ENCODE measurements around the gene FIBP. TPM values are rescaled to one million over a fixed set of nuclear protein-coding genes. Genes with fewer than 3 reads are reported as not detected.
"Not testable (repeated sequence)": the region's sequence is repeated elsewhere in the genome, so short reads cannot be mapped to it uniquely, and the experiment has no call there.

Gene FIBP
- polyA plus RNA-seq, 6 donors from 2014 or later = 91.2 to 191 (median 107) TPM

DNA sequence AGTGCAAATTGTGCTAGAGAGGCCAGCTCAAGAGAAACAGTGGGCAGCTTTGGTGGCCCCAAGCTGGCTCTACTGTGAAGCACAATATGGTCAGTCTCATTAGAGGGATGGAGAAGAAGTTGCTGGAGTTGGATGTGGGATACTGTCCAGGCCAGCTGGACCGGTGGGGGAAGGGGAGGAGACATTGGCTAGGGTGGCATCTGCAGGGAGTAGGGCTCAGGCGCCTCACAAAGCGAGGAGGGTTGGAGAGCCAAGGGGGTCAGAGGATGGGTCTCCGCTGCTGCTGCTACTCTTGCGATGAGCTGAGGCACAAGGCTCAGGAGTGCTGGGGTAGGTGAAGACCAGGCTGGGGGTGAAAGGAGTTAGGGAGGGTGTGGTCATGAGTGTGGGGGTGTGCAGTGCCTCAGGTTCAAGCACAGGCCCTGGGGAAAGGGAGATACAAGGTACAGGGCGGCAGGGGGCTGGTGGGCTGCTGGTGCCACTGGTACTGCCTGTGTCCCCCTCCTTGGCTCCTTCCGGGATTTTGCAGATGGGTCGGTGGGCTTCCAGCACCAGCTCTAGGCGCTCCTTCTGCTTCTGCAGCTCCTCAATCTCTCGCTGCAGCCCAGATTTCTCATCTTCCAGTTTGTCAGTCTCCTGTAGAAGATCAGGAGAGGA lies 4.5 kb upstream of the FIBP start:
- peak overlapping the region; percentile 87 to 95 (median 92) for H3K4me3 Mint-ChIP-seq
- DNase-seq = no peak
- no peak for ATAC-seq (ENCODE audit: low read depth in 2 of 2)
- H3K27me3 Mint-ChIP-seq = no peaks in the 10 kb centered on the region
- H3K9me3 Mint-ChIP-seq = no peaks in the 10 kb centered on the region
- H3K36me3 Mint-ChIP-seq = no peaks in the 10 kb centered on the region
- peak overlapping the region; percentile 80 to 96 (median 86) for H3K27ac Mint-ChIP-seq
- peaks cover 39 to 70% (median 59%) of the 10 kb centered on the region in 3 donors for H3K4me1 Mint-ChIP-seq

DNA sequence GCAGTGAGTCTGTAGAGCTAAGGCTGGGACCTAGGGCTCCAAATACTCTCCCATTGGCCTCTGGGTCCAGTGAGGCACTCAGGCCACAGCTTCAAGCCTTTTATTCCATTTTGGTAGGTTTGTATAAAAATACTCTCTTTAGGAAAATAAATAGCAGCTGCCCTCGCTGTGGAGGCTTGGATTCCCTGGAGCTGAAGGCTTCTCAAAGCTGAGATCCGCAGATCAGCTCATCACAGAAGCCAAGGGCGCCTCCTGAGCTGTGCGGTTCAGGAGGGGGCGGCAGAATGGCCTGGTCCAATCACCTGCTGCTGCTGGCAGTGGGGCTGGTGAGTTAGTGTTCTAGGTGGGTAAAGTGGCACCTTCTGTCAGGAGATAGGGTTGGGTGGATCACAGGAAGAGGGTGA lies 3.9 kb upstream of the FIBP start:
- not testable (repeated sequence) for H3K27me3 Mint-ChIP-seq; DNase-seq; ATAC-seq (ENCODE audit: low read depth in 2 of 2); H3K9me3 Mint-ChIP-seq; H3K36me3 Mint-ChIP-seq
- Mint-ChIP-seq H3K27ac (peak overlapping the region; percentile 28 to 96 (median 78)), H3K4me3 (peak overlapping the region; percentile 87 to 95 (median 92)), H3K4me1 (peaks cover 44 to 76% (median 65%) of the 10 kb centered on the region in 3 donors)

DNA sequence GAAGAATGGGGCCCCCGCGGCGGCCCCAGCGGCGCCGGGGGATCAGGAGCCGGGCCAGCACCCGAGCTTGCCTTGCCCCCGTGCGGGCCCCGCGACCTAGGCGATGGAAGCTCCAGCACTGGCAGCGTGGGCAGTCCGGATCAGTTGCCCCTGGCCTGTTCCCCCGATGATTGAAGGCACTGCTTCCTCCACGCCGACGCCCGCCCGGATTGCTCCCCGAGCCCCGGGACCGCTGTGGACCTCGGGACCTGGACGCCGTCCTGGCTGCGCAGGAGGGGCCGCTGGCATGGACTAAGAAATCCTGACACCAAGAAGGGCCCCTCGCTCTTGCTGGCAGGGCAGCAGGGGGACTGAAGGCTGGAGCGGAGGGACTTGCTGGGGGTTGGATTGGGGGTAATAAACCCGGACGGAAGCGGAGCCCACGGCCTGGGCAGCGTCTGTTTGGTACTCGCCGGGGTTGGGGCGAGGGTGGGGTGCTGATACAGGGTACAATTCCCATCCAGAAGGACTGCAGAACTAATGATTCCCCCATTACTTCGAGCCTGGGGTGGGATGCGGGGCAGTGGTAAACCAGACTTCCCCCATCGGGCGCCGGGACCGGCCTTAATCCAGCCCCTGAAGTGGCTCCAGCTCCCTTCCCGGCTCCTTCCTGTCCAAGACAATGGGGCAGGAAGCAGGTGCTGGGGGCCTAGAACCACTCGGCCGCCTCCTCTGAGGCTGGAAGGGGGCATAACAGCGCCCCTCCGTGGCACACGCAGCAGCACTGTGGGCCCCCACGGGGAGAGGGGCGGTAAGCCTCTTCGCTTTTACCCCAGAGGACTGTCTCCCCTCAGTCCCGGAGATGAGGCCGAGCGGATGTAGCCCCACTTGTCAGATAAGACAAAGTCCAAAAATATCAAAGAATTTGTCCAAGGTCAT lies 3.2 kb upstream of the FIBP start:
- DNase-seq = no peak
- H3K27me3 Mint-ChIP-seq = no peaks in the 10 kb centered on the region
- no peaks in the 10 kb centered on the region for H3K36me3 Mint-ChIP-seq
- peaks cover 49 to 83% (median 72%) of the 10 kb centered on the region in 3 donors for H3K4me1 Mint-ChIP-seq
- H3K27ac Mint-ChIP-seq = peak overlapping the region; percentile 47 to 96 (median 82)
- peak overlapping the region; percentile 87 to 95 (median 92) for H3K4me3 Mint-ChIP-seq
- ATAC-seq (ENCODE audit: low read depth in 2 of 2) = no peak
- no peaks in the 10 kb centered on the region for H3K9me3 Mint-ChIP-seq

DNA sequence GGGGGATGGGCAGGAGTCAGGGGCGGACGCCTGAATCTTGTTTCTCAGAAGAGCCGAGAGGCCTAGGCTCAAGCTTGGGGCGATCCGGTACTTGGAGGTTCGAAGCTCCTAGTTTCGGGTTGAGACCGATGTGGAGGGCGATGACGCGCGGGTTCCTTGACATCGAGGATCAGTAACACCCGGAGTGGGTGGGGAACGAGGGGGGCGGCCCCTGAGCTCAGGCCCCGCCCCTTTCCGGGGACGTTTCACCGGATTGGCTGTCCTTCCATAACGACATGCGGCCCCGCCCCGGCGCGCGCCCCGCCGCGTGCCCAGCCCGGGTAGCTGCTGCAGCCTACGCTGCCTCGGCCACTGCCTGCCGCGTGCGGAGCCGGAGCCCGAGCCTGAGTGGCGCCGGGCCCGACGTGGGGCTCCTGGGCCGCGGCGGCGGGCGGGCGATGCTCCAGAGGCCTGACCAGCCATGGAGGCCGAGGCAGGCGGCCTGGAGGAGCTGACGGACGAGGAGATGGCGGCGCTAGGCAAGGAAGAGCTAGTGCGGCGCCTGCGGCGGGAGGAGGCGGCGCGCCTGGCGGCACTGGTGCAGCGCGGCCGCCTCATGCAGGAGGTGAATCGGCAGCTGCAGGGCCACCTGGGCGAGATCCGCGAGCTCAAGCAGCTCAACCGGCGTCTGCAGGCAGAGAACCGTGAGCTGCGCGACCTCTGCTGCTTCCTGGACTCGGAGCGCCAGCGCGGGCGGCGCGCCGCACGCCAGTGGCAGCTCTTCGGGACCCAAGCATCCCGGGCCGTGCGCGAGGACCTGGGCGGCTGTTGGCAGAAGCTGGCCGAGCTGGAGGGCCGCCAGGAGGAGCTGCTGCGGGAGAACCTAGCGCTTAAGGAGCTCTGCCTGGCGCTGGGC lies 2.3 kb upstream of the FIBP start, which contains the start of gene CCDC85B:
Gene CCDC85B (plus strand): TSS at position 350 of the 895 bp plus-strand sequence. CDS start 111 bp downstream, at position 461.
- peaks cover 51 to 83% (median 76%) of the 10 kb centered on the region in 3 donors for H3K4me1 Mint-ChIP-seq
- no peaks in the 10 kb centered on the region for H3K9me3 Mint-ChIP-seq
- peak; percentile 98 for DNase-seq
- H3K27ac Mint-ChIP-seq = peak within 1 kb of the TSS; percentile 96 to 100 (median 98)
- ATAC-seq (ENCODE audit: low read depth in 2 of 2) = peak; percentile 66 to 70
- H3K36me3 Mint-ChIP-seq = no peaks in the 10 kb centered on the region
- H3K4me3 Mint-ChIP-seq = peak within 1 kb of the TSS; percentile 90 to 98 (median 95)
- no peaks in the 10 kb centered on the region for H3K27me3 Mint-ChIP-seq

DNA sequence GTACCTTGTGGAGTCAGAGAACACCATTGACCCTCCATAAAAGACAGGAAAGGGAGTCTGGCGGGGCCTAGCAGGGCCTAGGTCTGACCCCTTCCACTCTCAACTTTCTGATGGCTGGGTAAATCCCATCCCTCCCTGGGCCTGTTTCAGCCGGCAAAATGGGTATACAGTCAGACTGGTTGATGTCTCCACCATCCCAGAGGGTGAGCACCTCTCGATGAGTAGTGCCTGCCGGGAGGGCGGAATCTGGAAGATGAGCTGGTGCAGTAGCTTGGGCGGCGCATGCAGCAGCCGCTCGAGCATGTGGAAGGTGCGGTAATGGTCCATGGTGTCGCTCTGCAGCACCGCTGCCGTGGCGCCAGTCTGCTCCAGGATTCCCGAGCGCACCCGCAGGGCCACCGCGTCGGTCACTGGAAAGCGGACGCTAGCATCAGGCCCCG lies 528 bp downstream of the FIBP start:
- H3K9me3 Mint-ChIP-seq = no peaks in the 10 kb centered on the region
- ATAC-seq (ENCODE audit: low read depth in 2 of 2) (no peak), DNase-seq (no peak)
- peak overlapping the region; percentile 90 to 98 (median 95) for H3K4me3 Mint-ChIP-seq
- H3K27ac Mint-ChIP-seq = peak overlapping the region; percentile 24 to 100 (median 96)
- no peaks in the 10 kb centered on the region for H3K27me3 Mint-ChIP-seq
- peaks cover 0 to 4% of the 10 kb centered on the region in 2 donors for H3K36me3 Mint-ChIP-seq
- peaks cover 54 to 74% (median 73%) of the 10 kb centered on the region in 3 donors for H3K4me1 Mint-ChIP-seq

DNA sequence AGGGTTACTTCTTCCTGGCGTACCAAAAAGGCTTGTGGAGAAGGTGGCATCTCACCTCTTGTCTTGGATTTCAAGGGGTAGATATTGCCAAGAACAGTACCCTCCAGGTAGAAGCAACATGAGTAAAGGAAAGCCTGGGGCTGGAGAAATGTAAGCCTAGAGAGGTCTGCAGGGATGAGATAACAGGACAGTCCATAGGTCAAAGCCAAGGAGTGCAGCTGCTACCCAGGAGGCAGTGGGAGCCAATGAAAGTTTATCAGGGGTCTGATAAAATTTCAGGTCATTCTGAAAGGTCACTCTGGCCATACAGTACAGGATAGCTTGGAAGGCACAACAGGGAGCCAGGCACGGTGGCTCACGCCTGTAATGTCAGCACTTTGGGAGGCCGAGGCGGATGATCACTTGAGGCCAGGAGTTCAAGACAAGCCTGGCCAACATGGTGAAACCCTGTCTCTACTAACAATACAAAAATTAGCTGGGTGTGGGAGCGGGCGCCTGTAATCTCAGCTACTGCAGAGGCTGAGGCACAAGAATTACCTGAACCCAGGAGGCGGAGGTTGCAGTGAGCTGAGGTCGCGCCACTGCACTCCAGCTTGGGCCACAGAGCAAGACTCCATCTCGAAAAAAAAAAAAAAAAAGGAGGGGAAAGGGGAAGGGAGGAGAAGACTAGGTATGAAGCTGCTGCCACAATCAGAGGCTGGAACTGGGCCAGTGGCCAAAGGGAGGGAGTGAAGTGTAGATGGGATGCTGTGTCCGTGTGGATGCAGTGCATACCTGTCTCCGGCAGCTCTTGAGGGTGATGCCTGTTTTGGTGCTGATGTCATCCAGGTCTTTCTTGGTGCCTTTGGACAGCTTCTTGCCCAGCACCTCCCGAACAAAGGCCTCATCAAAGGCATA lies 1.2 kb downstream of the FIBP start:
- H3K27me3 Mint-ChIP-seq = no peaks in the 10 kb centered on the region
- H3K4me3 Mint-ChIP-seq = peak overlapping the region; percentile 90 to 98 (median 95)
- H3K4me1 Mint-ChIP-seq = peaks cover 48 to 68% (median 66%) of the 10 kb centered on the region in 3 donors
- DNase-seq = no peak
- H3K27ac Mint-ChIP-seq = peak overlapping the region; percentile 24 to 100 (median 86)
- no peak for ATAC-seq (ENCODE audit: low read depth in 2 of 2)
- no peaks in the 10 kb centered on the region for H3K9me3 Mint-ChIP-seq
- peaks cover 0 to 4% of the 10 kb centered on the region in 2 donors for H3K36me3 Mint-ChIP-seq

DNA sequence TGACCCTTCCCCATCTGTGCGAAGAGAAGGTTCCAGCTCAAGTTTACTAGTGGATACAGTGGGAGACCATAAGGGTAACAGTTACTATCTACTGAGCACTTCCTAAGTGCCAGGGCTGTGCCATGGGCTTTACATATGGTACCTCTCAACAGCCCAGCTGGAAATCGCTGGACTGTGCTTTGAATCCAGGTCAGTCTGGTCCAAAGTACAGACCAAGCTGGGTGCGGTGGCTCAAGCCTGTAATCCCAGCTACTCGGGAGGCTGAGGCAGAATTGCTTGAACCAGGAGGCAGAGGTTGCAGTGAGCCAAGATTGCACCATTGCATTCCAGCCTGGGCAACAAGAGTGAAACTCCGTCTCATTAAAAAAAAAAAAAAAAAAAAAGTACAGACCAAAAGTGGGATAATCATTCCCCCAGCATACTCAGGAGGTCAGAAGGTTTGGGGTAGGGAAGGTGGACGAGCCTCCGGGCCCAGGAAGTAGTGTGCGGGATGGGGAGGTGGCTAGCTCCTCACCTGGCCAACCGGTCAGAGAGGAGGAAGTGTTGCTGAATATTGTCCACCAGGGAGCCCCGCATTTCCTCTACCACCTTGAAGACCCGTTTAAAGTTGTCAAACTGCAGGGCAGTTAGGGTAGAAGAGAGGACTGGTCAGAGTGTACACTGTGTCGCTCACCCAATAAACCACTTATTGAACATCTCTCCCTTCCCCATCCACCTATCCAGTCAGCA lies 2.3 kb downstream of the FIBP start:
- no peak for ATAC-seq (ENCODE audit: low read depth in 2 of 2)

DNA sequence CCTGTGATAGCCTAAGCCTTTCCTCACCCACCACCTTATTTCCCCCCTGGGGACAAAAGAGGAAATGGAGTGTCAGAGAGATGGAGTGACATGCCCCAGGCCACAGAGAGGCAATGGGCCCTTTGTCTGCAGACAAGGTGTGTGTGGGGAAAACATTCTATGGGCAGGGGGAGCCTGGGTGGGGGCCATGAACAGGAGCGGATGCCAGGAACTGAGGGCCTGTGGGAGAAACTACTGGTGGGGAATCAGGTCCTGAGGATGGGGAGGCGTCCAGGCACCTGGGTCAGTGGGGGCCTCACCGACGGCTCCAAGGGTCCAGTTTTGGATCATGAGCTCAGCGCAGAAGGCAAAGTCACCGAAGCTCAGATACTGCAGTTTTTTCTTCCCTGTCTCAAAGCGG lies 3.0 kb downstream of the FIBP start:
- DNase-seq = no peak
- ATAC-seq (ENCODE audit: low read depth in 2 of 2) = no peak
- Mint-ChIP-seq H3K4me1 (peaks cover 49 to 63% (median 61%) of the 10 kb centered on the region in 3 donors), H3K36me3 (peaks cover 0 to 4% of the 10 kb centered on the region in 2 donors), H3K9me3 (no peaks in the 10 kb centered on the region), H3K4me3 (peak overlapping the region in 3 of 8 donors; percentile 47 to 70 (median 57)), H3K27ac (peak overlapping the region in 4 of 6 donors; percentile 38 to 73 (median 61)), H3K27me3 (no peaks in the 10 kb centered on the region)

More for the DNA sequence above, 2.3 kb downstream of the FIBP start:
- Mint-ChIP-seq H3K4me3 (peak overlapping the region in 6 of 8 donors; percentile 44 to 97 (median 93)), H3K9me3 (no peaks in the 10 kb centered on the region), H3K4me1 (peaks cover 44 to 61% (median 60%) of the 10 kb centered on the region in 3 donors), H3K27ac (peak overlapping the region in 1 of 6 donors; percentile 48), H3K27me3 (no peaks in the 10 kb centered on the region), H3K36me3 (peaks cover 0 to 4% of the 10 kb centered on the region in 2 donors)
- no peak for DNase-seq

DNA sequence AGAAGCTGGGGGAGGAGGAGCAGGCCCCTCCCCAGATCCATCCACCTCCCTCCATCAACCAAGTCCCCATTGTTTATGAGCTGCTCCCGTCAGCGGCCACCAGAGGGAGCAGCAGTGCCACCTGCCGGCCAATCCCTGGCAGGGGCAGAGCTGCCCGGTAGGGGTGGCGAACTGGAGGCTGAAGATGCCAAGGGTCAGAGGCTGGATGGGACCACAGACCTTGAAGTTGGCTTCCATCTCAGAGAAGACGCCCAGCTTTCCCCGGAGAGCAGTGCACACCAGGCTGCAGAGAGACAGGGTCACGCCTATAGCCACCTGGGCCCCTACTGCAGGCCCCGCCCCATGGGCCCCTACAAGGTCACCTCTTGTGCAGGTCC lies 3.6 kb downstream of the FIBP start:
- Mint-ChIP-seq H3K9me3 (no peaks in the 10 kb centered on the region), H3K4me3 (peak overlapping the region in 5 of 8 donors; percentile 15 to 70 (median 47)), H3K36me3 (peaks cover 0 to 4% of the 10 kb centered on the region in 2 donors), H3K4me1 (peaks cover 43 to 60% (median 56%) of the 10 kb centered on the region in 3 donors), H3K27me3 (no peaks in the 10 kb centered on the region), H3K27ac (peak overlapping the region in 2 of 6 donors; percentile 69 to 73)
- DNase-seq (peak; percentile 85), ATAC-seq (ENCODE audit: low read depth in 2 of 2) (peak; percentile 49 to 54)

DNA sequence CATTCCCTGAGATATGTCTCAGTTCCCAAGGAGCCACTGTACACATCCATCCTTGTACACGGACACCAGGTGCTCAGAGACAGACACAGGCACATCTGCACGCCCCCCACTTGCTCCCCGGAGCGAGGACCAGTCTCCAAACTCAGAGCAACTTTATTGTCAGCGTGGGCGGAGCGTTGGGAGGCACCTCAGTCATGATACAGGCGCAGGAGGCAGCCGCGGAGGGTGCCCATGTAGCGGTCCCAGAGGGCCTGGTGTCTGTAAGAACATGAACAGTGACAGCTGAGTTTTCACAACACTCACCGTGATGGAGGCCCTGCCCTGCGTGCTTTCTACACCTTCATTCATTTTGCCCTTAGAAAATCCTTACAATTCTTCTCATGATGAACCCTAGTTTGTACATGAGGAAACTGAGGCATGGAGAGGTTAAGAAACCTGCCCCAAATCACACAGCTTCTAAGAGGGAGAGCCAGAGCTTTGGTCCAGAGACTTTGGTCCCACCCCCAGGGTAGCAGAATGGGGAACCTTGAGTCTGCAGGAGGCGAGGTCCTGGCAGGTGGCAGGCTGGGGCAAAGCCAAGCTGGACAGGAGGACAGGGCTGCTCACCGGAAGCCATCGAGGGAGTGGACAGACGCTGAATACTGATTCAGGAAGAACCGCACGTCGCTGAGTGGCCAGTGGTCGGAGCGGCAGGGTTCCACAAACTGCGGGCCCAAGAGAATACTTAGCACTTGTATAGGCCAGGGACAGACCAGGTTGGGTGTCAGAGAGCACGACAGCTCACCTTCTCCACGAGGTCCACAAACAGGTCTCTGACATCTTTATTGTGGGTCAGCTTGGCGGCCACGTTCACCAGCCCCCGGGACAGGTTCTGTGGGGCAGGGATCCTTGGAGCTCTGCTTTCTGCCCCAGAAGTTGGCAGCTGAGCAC lies 4.2 kb downstream of the FIBP start:
- Mint-ChIP-seq H3K4me1 (peaks cover 37 to 58% (median 49%) of the 10 kb centered on the region in 3 donors), H3K9me3 (no peaks in the 10 kb centered on the region), H3K4me3 (peak overlapping the region in 2 of 8 donors; percentile 42 to 70), H3K36me3 (peaks cover 0 to 4% of the 10 kb centered on the region in 2 donors), H3K27ac (peak overlapping the region in 3 of 6 donors; percentile 49 to 73 (median 69)), H3K27me3 (no peaks in the 10 kb centered on the region)
- ATAC-seq (ENCODE audit: low read depth in 2 of 2) (no peak), DNase-seq (no peak)

Measured in naive B cell (primary cell).